ENCODE measurements around the gene ADAMTS1. TPM values are rescaled to one million over a fixed set of nuclear protein-coding genes. Genes with fewer than 3 reads are reported as not detected.

Gene ADAMTS1
- total and polyA plus RNA-seq, 7 experiments from 2014 or later: 0.48 to 7.6 (median 0.71) TPM; not detected in 2

- H3K36me3 ChIP-seq (ENCODE audit: control insufficient read depth in 2 of 3, insufficient read depth in 3 of 3, low read length in 3 of 3): no peaks in the 10 kb centered on the region
- CTCF ChIA-PET: no interaction called here
- peaks cover 3 to 11% of the 10 kb centered on the region in 2 donors for H3K4me1 ChIP-seq (ENCODE audit: control insufficient read depth in 2 of 2, insufficient read depth in 2 of 2, low read length in 2 of 2)
- POLR2A ChIA-PET: no interaction called here
- DNase-seq (no peak), ATAC-seq (no peak)
- peaks cover 0 to 9% of the 10 kb centered on the region in 2 donors for H3K27me3 ChIP-seq (ENCODE audit: control insufficient read depth in 2 of 2, insufficient read depth in 2 of 2, low read length in 2 of 2)
- intact Hi-C loops (cut with micrococcal nuclease): loop anchor here (2.0 to 10.0 kb wide), 5 partner anchors 71 to 1993 kb away; partner anchors contain the start of gene MRPL39 (in 1 of the 2)
- no peak overlapping the region for H3K4me3 ChIP-seq (ENCODE audit: low read length)
- H3K9me3 ChIP-seq (ENCODE audit: control insufficient read depth in 2 of 3, low read length in 3 of 3): no peaks in the 10 kb centered on the region
- Mint-ChIP-seq H3K36me3 (peaks cover 0 to 24% (median 0%) of the 10 kb centered on the region in 5 donors), H3K27me3 (peaks cover 57 to 89% (median 70%) of the 10 kb centered on the region in 5 donors), H3K27ac (no peak overlapping the region), H3K4me1 (peaks cover 31 to 51% (median 40%) of the 10 kb centered on the region in 7 donors), H3K9me3 (peaks cover 0 to 8% (median 0%) of the 10 kb centered on the region in 11 donors), H3K4me3 (peak overlapping the region in 3 of 10 donors; percentile 11 to 89 (median 85))
- no peak overlapping the region for H3K27ac ChIP-seq (ENCODE audit: low read depth, low read length)
Measured at GRCh38 chr21:26842300-26842699, 2.9 kb downstream of the ADAMTS1 start.

- peaks cover 0 to 7% of the 10 kb centered on the region in 2 donors for H3K27me3 ChIP-seq (ENCODE audit: control insufficient read depth in 2 of 2, insufficient read depth in 2 of 2, low read length in 2 of 2)
- H3K4me3 Mint-ChIP-seq: peak overlapping the region in 2 of 10 donors; percentile 57 to 59
- ATAC-seq (no peak), DNase-seq (no peak)
- H3K9me3 ChIP-seq (ENCODE audit: control insufficient read depth in 2 of 3, low read length in 3 of 3): no peaks in the 10 kb centered on the region
- intact Hi-C loops (cut with micrococcal nuclease): loop anchor here (10.0 kb wide), 4 partner anchors 1214 to 1994 kb away; partner anchors contain the start of gene MRPL39 (in 1 of the 2)
- ChIA-PET CTCF (no interaction called here), POLR2A (no interaction called here)
- no peaks in the 10 kb centered on the region for H3K4me1 ChIP-seq (ENCODE audit: control insufficient read depth in 2 of 2, insufficient read depth in 2 of 2, low read length in 2 of 2)
- H3K4me3 ChIP-seq (ENCODE audit: low read length): no peak overlapping the region
- peaks cover 44 to 82% (median 59%) of the 10 kb centered on the region in 5 donors for H3K27me3 Mint-ChIP-seq
- H3K36me3 ChIP-seq (ENCODE audit: control insufficient read depth in 2 of 3, insufficient read depth in 3 of 3, low read length in 3 of 3): no peaks in the 10 kb centered on the region
- H3K9me3 Mint-ChIP-seq: peaks cover 0 to 8% (median 0%) of the 10 kb centered on the region in 11 donors
- peak overlapping the region in 2 of 9 donors; percentile 2 to 43 for H3K27ac Mint-ChIP-seq
- H3K4me1 Mint-ChIP-seq: peaks cover 17 to 39% (median 28%) of the 10 kb centered on the region in 7 donors
- peaks cover 0 to 26% (median 0%) of the 10 kb centered on the region in 5 donors for H3K36me3 Mint-ChIP-seq
- H3K27ac ChIP-seq (ENCODE audit: low read depth, low read length): no peak overlapping the region
Measured at GRCh38 chr21:26840912-26841311, 4.3 kb downstream of the ADAMTS1 start.

GRCh38 chr21:26840201-26840600 is 5.0 kb downstream of the ADAMTS1 start:
- POLR2A ChIA-PET: no interaction called here
- Mint-ChIP-seq H3K9me3 (peaks cover 0 to 8% (median 0%) of the 10 kb centered on the region in 11 donors), H3K27ac (peak overlapping the region in 3 of 9 donors; percentile 2 to 73 (median 43)), H3K4me1 (peaks cover 13 to 41% (median 29%) of the 10 kb centered on the region in 7 donors), H3K27me3 (peaks cover 38 to 76% (median 53%) of the 10 kb centered on the region in 5 donors), H3K4me3 (peak overlapping the region in 6 of 10 donors; percentile 10 to 67 (median 54)), H3K36me3 (peaks cover 0 to 26% (median 0%) of the 10 kb centered on the region in 5 donors)
- Histone ChIP-seq H3K4me3 (ENCODE audit: low read length) (no peak overlapping the region), H3K9me3 (ENCODE audit: control insufficient read depth in 2 of 3, low read length in 3 of 3) (no peaks in the 10 kb centered on the region), H3K27me3 (ENCODE audit: control insufficient read depth in 2 of 2, insufficient read depth in 2 of 2, low read length in 2 of 2) (peaks cover 0 to 3% of the 10 kb centered on the region in 2 donors), H3K27ac (ENCODE audit: low read depth, low read length) (no peak overlapping the region), H3K4me1 (ENCODE audit: control insufficient read depth in 2 of 2, insufficient read depth in 2 of 2, low read length in 2 of 2) (no peaks in the 10 kb centered on the region), H3K36me3 (ENCODE audit: control insufficient read depth in 2 of 3, insufficient read depth in 3 of 3, low read length in 3 of 3) (no peaks in the 10 kb centered on the region)
- intact Hi-C loops (cut with micrococcal nuclease): loop anchor here (10.0 kb wide), 4 partner anchors 1215 to 1995 kb away; partner anchors contain the start of gene MRPL39 (in 1 of the 2)
- DNase-seq: peak in 2 of 9 donors; percentile 14 to 42
- CTCF ChIA-PET: no interaction called here
- peak; percentile 55 for ATAC-seq

GRCh38 chr21:26837539-26837938 is 7.7 kb downstream of the ADAMTS1 start:
- Histone ChIP-seq H3K36me3 (ENCODE audit: control insufficient read depth in 2 of 3, insufficient read depth in 3 of 3, low read length in 3 of 3) (no peaks in the 10 kb centered on the region), H3K27me3 (ENCODE audit: control insufficient read depth in 2 of 2, insufficient read depth in 2 of 2, low read length in 2 of 2) (no peaks in the 10 kb centered on the region), H3K4me1 (ENCODE audit: control insufficient read depth in 2 of 2, insufficient read depth in 2 of 2, low read length in 2 of 2) (no peaks in the 10 kb centered on the region), H3K27ac (ENCODE audit: low read depth, low read length) (no peak overlapping the region), H3K9me3 (ENCODE audit: control insufficient read depth in 2 of 3, low read length in 3 of 3) (no peaks in the 10 kb centered on the region), H3K4me3 (ENCODE audit: low read length) (no peak overlapping the region)
- H3K4me1 Mint-ChIP-seq: peaks cover 0 to 49% (median 29%) of the 10 kb centered on the region in 7 donors
- H3K4me3 Mint-ChIP-seq: no peak overlapping the region
- peaks cover 0 to 26% (median 0%) of the 10 kb centered on the region in 5 donors for H3K36me3 Mint-ChIP-seq
- DNase-seq (no peak), ATAC-seq (no peak)
- intact Hi-C loops (cut with micrococcal nuclease): no loop called here
- ChIA-PET CTCF (interaction anchor here (0.8 kb wide), 1 partner anchor 1510 kb away, joined by 3 read pairs; no protein-coding TSS in a partner anchor), POLR2A (no interaction called here)
- peaks cover 16 to 58% (median 43%) of the 10 kb centered on the region in 5 donors for H3K27me3 Mint-ChIP-seq
- H3K27ac Mint-ChIP-seq: no peak overlapping the region
- peaks cover 0 to 8% (median 0%) of the 10 kb centered on the region in 11 donors for H3K9me3 Mint-ChIP-seq

- H3K27me3 Mint-ChIP-seq: peaks cover 9 to 54% (median 40%) of the 10 kb centered on the region in 5 donors
- Histone ChIP-seq H3K4me3 (ENCODE audit: low read length) (no peak overlapping the region), H3K4me1 (ENCODE audit: control insufficient read depth in 2 of 2, insufficient read depth in 2 of 2, low read length in 2 of 2) (no peaks in the 10 kb centered on the region), H3K36me3 (ENCODE audit: control insufficient read depth in 2 of 3, insufficient read depth in 3 of 3, low read length in 3 of 3) (no peaks in the 10 kb centered on the region), H3K9me3 (ENCODE audit: control insufficient read depth in 2 of 3, low read length in 3 of 3) (no peaks in the 10 kb centered on the region), H3K27ac (ENCODE audit: low read depth, low read length) (no peak overlapping the region), H3K27me3 (ENCODE audit: control insufficient read depth in 2 of 2, insufficient read depth in 2 of 2, low read length in 2 of 2) (no peaks in the 10 kb centered on the region)
- H3K4me1 Mint-ChIP-seq: peaks cover 0 to 49% (median 29%) of the 10 kb centered on the region in 7 donors
- POLR2A ChIA-PET: no interaction called here
- H3K27ac Mint-ChIP-seq: no peak overlapping the region
- H3K36me3 Mint-ChIP-seq: peaks cover 0 to 23% (median 0%) of the 10 kb centered on the region in 5 donors
- DNase-seq (no peak), ATAC-seq (no peak)
- CTCF ChIA-PET: interaction anchor here (0.9 kb wide), 1 partner anchor 1909 kb away, joined by 3 read pairs; no protein-coding TSS in a partner anchor
- intact Hi-C loops (cut with micrococcal nuclease): no loop called here
- peaks cover 0 to 4% (median 0%) of the 10 kb centered on the region in 11 donors for H3K9me3 Mint-ChIP-seq
- no peak overlapping the region for H3K4me3 Mint-ChIP-seq
Measured at GRCh38 chr21:26836528-26836927, 8.7 kb downstream of the ADAMTS1 start.

GRCh38 chr21:26835714-26836265 is 9.4 kb downstream of the ADAMTS1 start:
- no peak for ATAC-seq
- Mint-ChIP-seq H3K9me3 (peaks cover 0 to 4% (median 0%) of the 10 kb centered on the region in 11 donors), H3K4me1 (peaks cover 0 to 55% (median 29%) of the 10 kb centered on the region in 7 donors), H3K27me3 (peaks cover 11 to 59% (median 42%) of the 10 kb centered on the region in 5 donors), H3K4me3 (peak overlapping the region in 1 of 10 donors; percentile 68), H3K36me3 (peaks cover 0 to 22% (median 0%) of the 10 kb centered on the region in 5 donors), H3K27ac (no peak overlapping the region)
- intact Hi-C loops (cut with micrococcal nuclease): loop anchor here in 1 of 2 donors (1.0 kb wide), 1 partner anchor 8 kb away; no protein-coding TSS in a partner anchor
- H3K4me1 ChIP-seq (ENCODE audit: control insufficient read depth in 2 of 2, insufficient read depth in 2 of 2, low read length in 2 of 2): no peaks in the 10 kb centered on the region
- H3K36me3 ChIP-seq (ENCODE audit: control insufficient read depth in 2 of 3, insufficient read depth in 3 of 3, low read length in 3 of 3): no peaks in the 10 kb centered on the region
- no peaks in the 10 kb centered on the region for H3K27me3 ChIP-seq (ENCODE audit: control insufficient read depth in 2 of 2, insufficient read depth in 2 of 2, low read length in 2 of 2)
- no peak overlapping the region for H3K27ac ChIP-seq (ENCODE audit: low read depth, low read length)
- CTCF ChIA-PET: no interaction called here
- POLR2A ChIA-PET: no interaction called here
- no peak for DNase-seq
- H3K9me3 ChIP-seq (ENCODE audit: control insufficient read depth in 2 of 3, low read length in 3 of 3): no peaks in the 10 kb centered on the region
- H3K4me3 ChIP-seq (ENCODE audit: low read length): no peak overlapping the region

Data from naive thymus-derived CD4-positive, alpha-beta T cell (primary cell).